Measurements from ENCODE around the gene TENM3.

Gene TENM3

DNA sequence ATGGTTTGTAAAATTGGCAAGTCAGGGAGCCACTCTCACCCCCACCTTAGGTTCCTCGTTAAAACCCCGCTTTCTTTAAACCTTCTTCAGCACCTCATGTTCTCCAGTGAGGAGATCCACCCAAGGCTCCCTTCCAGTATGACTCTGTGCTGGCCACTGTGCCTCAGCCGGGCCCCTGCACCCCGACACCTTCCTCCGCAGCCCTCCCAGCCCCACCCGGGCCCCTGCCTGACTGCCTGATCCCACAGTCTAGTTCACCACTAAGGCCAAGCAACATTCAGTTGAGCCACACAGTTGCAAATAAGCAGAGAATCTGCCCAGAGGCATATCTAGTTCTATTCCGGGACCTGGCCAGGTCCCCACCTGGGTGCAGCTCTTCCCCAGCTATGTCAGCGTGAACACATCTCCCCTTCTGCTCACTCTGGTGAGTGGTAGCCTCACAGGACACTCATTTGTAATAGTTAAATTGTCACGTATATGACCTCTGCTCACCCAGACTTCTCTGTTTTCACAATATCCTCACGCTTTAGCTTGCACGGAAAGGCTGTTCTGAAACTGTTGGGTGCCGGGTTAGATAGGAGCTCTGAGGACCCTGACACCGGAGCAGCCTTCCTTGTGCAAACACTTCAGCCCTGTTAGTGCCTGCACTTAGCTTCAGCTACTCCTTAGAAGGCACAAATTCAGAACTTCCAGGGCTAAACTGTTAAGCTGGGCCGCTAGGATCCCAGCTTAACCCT is 527.2 kb downstream of the TENM3 start:
- DNase-seq (ENCODE audit: low read depth, low spot score): no peak

DNA sequence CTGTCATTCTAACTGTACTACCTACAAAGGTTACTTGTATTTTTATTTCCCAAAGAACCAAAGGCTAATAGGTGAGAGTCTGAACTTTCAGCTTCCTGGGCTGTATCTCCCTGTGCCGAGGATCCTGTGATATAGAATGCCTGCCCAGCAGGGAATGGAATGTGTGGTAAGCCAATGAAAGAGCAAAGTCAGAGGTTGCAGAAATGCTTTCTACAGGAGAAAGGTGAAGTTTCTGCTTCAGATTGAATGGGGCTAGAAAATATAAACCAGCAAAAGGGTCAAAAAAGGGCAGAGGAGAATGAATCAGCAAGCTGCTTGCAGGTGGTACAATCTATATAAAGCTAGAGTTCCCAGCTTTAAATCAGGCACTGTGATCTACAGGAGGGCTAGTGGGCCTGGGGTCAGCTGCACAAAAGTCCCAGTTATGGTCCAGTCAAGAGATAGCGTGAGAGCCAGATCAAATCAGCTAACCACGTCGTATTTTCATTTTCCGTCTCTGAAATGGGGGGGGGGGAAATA is 527.9 kb downstream of the TENM3 start:
- no peak for DNase-seq (ENCODE audit: low read depth, low spot score)

DNA sequence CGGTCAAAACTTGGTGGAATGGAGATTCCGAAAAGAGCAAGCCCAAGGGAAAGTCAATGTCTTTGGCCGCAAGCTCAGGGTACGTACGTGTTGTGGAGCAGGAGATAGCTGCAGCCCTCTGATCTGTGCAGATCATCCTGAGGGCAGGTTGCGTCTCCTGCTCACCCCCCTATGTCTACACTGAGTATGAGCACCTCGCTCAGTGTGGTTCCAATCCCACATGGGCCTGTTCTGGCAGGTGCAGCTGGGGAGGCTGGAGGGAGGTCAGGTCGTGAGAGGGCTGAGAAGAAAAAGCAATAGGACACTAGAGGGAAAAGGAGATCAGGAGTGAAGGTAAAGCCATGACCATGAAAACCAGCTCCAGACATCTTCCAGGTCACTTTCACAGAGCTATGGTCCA is 531.9 kb downstream of the TENM3 start:
- no peak for DNase-seq (ENCODE audit: low read depth, low spot score)

DNA sequence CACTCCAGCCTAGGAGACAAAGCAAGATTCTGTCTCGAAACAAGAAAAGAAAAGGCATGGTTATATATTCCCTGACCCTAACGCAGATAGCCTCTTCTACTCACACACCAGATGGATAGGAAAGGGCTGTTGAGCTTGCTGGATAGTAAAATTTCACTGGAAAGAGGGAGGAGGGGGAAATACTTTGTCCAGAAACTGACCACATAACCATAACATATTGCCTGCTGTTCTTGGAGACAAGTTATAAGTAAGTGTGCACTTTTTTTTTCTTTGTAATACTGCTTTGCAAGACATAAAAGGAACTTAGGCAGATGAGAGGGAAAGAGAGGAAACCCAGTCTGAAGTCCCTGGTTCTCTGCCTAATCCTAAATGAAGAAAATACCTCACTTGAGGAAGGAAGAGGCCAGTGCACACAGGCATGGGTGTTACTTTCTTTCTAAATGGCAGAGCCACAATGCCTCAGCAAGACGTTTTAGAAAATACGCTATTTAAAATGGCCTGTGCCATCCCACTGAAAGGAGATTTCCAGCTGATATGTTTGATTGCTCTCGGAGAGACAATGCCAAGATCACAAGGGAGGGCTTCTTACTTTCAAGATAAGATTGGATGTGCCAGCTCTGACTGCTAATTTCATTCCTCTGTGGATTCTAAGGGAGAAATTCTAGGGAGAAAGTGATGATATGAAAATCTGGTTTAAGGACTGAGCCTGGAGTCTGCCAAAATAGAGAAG is 533.3 kb downstream of the TENM3 start:
- no peak for DNase-seq (ENCODE audit: low read depth, low spot score)

DNA sequence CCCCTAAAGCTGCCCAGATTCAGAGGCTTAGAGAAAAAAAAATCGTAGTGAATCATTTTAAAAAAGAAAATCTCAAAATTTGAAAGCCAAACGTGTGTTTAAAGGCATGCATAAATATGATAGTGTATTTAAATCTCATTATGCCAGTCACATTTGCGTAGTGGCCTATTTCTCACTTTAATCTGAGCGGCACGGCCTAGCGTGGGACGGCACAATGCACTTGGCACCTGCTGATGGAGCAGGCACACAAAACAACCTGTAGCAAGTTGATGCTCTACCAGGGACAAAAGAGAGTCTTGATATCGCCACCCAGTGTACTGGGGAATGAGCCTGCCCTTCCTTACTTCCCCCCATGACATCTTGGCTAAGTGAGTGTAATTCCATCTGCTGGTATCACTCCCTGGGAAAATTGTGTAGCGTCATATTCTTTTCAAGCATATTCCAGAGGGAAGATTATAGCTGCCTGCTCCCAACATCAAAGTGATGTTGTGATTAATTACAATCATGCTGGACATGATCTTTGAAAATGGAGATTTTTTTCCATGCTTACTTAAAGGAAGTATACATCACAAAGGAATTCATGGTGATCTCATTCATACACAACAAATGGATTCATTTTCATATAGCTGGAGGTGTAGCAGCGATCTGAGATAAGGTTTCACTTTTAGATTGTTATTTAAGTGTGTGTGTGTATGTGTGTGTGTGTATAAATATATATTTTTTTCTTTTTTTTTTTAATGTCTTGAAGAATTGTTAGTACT is 535.2 kb downstream of the TENM3 start:
- no peak for DNase-seq (ENCODE audit: low read depth, low spot score)

DNA sequence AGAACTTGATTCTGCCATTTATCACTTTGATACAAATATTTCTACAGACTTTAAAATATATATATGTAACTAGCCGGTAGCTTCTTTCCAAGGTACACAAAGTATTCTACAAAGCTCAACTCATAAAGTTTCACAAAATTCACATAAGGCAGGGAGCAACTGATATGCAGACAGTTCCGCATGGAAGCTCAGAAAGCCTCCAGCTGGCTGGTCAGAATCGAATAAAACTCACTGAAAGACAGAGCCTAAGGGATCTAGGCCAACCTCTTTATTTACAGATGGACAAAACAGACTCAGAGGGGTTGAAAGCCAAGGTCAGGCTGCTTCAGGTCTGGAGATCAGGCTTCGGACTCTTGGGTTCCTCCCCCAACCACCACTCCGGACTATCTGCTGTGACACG is 543.8 kb downstream of the TENM3 start:
- DNase-seq (ENCODE audit: low read depth, low spot score): no peak

DNA sequence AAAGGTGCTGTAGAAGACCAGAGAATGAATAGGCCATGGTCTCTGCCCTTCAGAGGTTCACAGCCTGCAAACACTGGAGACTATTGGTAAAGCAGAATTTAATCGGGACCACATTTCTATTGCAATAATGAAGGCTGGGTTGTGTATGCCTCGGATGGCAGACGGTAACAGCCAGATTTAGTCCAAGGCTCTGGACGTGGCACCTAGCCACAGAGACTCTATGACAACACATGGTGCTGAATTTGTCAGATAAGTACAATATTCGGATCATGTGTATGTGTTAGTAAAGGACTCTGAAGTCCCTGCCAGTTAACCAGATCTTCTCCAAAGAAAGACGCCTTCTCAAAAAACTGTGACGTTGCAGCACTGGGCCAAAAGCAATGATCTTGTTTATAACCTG is 545.0 kb downstream of the TENM3 start:
- DNase-seq (ENCODE audit: low read depth, low spot score): no peak

DNA sequence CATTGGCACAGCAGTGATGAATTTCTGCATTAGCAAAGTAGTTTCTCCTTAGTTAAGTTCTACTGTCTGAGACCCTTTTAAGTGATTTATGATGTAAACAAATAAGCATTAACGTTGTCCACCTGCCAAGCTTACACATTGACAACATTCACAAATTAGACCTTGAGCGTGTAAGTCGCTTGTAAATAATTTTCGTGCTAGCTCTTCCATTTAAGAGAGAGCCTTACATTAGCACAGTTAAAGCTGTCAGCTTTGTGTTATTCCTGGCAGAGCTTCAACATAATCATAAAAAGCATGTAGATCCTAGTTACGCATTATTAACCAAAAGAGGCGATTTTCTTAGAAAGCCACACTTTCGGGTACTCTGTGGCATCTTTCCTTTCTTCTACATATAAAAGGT is 546.3 kb downstream of the TENM3 start:
- no peak for DNase-seq (ENCODE audit: low read depth, low spot score)

DNA sequence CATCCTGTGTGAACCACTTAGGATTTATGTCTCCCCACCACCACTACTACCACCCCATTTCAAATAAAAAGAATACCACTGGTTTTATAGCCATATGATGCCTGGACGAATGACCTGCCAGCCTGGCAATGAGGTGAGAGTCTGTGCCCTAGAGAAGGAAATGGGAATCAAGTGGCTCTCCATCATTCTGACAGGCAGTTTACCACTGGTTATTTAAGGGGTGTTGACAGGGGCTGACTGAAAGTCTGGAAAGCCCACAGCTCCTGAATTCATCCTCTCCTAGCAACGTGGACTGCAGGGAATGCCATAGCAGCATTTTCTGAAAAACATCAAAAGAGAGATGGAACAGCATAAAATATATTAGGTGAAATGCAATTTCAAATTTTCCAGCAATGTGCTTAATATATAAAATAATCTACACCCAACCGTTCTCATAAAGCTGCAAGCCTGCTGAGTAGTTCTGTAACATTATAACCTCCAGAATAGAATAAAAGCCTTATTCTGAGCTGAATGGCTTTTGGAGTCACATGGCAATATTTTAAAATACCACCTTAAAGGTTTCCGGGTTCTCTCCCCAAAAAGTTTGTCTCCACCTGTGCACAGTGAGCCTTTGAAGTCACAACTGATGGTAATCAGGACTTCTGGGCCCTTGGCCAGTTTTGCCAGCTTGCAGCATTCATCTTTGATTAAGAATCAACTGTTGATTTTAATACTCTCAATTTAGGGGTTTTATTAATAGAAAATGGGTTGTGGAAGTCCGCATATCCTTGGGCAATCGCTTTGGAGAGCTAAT is 552.4 kb downstream of the TENM3 start:
- no peak for DNase-seq (ENCODE audit: low read depth, low spot score)

DNA sequence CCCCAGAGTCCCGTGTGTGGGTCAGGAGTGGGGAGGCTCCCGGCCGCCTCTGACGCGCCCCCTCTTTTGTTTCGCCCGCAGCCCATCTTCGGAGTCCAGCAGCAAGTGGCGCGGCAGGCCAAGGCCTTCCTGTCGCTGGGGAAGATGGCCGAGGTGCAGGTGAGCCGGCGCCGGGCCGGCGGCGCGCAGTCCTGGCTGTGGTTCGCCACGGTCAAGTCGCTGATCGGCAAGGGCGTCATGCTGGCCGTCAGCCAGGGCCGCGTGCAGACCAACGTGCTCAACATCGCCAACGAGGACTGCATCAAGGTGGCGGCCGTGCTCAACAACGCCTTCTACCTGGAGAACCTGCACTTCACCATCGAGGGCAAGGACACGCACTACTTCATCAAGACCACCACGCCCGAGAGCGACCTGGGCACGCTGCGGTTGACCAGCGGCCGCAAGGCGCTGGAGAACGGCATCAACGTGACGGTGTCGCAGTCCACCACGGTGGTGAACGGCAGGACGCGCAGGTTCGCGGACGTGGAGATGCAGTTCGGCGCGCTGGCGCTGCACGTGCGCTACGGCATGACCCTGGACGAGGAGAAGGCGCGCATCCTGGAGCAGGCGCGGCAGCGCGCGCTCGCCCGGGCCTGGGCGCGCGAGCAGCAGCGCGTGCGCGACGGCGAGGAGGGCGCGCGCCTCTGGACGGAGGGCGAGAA is 556.5 kb downstream of the TENM3 start:
- DNase-seq (ENCODE audit: low read depth, low spot score): no peak

DNA sequence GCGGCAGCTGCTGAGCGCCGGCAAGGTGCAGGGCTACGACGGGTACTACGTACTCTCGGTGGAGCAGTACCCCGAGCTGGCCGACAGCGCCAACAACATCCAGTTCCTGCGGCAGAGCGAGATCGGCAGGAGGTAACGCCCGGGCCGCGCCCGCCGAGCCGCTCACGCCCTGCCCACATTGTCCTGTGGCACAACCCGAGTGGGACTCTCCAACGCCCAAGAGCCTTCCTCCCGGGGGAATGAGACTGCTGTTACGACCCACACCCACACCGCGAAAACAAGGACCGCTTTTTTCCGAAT is 557.0 kb downstream of the TENM3 start:
- DNase-seq (ENCODE audit: low read depth, low spot score): no peak

DNA sequence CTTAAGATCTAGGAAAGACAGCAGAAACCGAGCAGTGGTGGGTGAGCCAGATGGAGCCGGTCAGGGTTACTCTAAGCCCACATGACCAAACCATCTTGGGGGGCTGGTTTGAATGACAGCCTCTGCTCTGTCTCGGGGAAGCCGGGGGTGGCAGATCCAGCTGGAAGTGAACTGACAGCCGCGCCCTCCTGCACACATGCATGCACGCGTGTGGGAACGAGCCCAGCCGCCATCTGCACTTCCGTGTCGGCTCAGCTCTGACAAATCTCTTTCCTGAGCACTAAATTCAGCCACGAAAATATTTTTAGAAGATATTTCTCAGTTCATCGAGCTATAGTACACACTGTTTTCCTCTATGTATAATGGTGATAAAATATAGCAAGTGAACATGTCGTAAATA is 558.4 kb downstream of the TENM3 start:
- DNase-seq (ENCODE audit: low read depth, low spot score): no peak

DNA sequence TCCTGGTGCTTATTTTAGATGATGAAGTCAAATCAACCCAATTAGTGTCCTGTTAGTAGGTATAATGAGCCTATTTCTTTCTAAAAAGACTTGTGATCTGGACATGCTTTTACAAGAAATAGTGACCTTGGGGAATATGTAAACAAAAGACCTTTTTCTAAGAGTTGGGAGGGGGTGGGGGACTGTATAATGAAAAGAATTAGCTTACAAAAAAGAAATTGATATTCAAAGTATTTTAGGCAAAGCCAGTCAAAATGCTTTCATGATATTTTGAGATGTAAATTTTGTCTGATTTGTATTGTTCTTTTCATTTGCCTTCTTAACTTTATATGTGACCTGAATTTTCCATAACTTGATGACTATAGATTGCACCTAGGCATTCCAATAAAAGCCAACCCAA is 559.4 kb downstream of the TENM3 start:
- DNase-seq (ENCODE audit: low read depth, low spot score): no peak

DNA sequence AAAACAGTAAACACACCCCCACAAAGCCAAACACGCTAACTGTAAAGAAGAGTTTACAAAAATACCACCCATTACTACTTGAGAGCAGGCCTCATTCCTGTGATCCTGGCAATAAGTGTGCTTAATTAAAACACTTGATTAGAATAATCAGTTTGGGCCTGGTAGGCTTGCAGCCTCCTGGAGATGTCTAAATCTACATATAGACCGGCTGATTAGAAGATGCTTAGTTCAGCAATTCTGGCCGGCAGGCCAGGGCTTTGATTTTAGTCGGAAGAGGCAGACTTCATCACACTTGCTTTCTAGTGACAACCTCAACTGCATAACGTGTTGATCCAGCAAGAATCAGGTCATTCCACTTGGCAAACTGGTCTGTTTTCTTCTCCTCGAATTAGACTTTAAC is 560.0 kb downstream of the TENM3 start:
- DNase-seq (ENCODE audit: low read depth, low spot score): no peak

DNA sequence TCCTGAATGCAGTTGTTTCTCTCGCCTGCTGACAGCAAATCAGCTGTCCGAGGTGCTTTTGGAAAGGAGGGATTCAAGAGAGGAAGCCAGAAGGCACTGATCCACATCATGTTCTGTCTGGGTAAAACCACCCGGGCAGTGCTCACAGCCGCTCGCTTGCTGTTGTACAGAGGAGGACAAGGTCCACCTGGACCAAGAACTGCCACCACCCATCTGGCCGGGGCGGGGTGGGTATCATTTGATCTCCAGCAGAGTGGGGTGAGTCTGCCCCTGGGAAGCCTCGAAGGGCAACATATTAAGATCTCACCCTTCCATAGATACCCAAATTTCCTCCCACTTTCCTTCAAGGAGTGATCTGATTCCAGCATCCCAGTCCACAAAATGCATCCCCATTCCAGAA is 560.9 kb downstream of the TENM3 start:
- no peak for DNase-seq (ENCODE audit: low read depth, low spot score)

DNA sequence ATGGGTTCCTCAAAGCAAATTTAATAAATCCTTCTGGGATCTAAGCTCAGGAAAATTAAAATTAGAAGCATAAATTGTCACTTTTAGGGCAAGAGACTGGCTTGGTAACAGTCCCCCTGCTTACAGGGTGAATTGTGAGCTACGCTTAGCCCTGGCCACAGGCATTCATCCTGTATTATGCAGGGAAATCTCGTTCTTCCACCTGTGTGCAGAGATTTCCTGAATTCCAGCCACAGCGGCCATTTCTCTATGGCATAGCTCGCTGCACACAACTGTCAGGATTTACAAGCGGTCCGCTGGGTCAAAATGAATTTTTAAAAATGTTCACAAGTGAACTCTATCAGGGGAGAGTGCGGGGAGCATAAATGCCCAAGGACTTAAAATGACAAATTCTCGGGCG is 562.1 kb downstream of the TENM3 start:
- DNase-seq (ENCODE audit: low read depth, low spot score): no peak

DNA sequence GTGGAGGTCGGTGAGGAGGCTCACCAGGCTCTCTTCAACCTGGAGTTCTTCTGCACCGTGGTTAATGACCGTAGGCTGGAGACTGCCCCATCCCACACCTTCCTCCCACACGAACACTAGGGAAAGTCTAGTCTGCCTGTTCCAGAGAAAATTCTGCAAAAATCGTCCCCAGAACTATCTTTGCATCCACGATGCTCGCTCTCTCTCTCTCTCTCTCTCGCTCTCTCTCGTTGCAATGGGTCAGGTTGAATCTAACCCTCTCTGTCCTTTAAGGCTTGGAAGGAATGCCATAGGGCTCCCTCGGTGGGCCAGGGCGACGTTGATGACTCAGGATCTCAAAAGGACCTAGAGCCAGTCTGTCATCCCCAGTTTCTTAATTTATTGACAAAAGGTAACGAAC is 562.5 kb downstream of the TENM3 start:
- no peak for DNase-seq (ENCODE audit: low read depth, low spot score)

DNA sequence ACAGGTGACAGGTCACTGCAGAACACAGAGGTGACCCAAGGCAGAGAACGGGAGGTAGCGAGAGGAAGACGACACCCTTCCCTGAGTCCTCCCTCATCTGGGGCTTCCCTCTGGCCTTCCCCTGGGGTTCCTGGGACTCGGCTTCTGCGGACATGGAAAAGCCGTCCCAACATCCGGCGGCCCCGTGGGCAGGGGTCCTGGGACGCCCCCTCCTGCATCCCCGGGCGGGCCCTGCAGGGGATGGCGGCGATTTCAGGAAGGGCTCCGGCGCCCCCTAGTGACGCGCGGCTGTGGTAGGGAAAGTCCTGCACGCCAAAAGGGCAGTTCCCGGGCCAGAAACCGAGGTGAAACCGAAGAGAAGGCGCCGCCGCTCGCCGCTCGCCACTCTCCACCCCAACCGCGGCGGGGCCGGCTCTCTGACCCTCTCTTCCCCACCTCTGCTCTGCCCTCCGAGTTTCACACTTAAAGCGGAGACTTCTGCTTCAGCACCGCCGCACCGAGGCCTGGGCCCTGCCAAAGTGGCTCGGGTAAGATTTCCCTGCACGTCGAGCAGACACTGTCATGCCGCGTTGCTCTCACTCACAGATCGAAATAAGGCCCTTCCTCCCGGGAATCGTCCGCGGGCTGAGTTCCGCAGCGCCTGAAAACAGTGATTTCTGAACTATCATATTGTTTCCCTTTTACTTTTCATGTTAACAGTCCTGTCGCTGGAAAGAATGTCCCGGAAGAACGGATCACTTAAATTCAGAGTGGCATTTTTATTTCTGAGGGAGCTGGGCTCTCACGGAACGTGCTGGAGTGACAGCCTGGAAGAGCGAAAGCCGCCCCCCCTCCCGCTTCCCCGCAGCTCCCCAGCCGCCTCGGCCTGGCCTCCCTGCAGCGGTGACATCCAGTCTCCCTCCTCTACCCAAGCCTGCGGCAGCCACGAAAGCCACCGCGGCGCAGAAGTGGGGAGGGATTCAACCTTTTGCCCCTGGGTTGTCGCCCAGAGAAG is 563.4 kb downstream of the TENM3 start:
- DNase-seq (ENCODE audit: low read depth, low spot score): peak; percentile 32

DNA sequence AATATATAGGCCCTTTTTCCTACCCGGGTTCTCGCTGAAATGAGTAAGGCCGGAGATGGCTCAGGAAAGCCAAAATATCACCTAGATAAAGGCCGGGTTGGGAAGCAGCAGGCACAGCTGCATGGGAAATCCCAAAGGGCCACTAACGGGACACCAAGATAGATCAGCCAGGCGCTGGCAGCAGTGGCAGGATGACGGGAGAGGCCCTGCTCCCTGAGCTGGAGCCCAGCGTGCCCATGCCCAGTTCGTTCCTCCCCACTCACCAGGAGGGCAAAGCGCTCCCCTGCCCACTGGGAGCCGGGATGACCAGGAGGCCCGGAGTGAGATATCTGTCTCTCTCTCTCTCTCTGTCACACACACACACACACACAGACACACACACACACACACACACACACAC is 564.1 kb downstream of the TENM3 start:
- DNase-seq (ENCODE audit: low read depth, low spot score): no peak
